HG03108 (cell line): Measurements from ENCODE around the gene DNM2.
"Not testable (repeated sequence)": the region's sequence is repeated elsewhere in the genome, so short reads cannot be mapped to it uniquely, and the experiment has no call there.

Experiments used
- ATAC-seq: cut with Tn5 transposase; IDR thresholded peaks from one replicate; pipeline ENCODE4 v1.9.1; 2021; ENCODE audit warnings: moderate library complexity; ENCODE audit not compliant: unreplicated experiment

DNM2 gene

GRCh38 chr19:10724573-10725071 is 6.7 kb downstream of the DNM2 start:
- ATAC-seq, result no peak

DNA sequence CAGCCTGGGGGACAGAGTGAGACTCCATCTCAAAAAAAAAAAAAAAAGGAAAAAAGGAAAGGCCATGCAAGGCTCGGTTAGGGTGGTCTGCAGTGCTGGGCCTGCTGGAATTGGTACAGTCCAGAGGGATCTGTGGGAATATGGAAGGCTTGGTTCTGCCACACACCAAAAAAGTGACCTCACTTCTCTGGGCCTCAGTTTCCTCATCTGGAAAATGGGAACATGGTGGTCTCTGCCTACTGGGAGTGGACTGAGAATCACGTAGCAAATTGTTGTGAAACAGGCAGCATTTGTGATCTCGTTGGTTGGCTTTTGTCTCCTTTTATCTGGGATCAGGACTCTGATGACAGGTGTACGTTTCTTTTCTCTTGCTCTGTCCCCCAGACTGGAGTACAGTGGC is 7.5 kb downstream of the DNM2 start:
- no peak for ATAC-seq

DNA sequence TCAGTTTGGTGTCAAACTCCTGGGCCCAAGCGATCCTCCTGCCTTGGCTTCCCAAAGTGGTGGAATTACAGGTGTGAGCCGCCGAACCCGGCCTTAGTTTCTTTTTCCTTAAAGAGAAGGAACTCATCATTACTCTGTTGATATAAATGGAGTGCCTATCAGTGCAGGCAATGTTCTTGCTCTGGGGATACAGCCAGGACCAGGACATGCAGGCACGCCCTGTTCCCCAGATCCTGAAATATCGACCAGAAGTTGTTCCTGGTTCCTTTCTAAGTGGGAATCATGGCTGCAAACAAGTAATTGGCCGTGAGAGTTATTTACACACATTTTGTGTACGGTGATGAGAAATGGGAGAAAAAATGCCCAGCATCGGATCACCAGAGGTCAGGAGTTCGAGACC is 8.4 kb downstream of the DNM2 start:
- ATAC-seq, result no peak

DNA sequence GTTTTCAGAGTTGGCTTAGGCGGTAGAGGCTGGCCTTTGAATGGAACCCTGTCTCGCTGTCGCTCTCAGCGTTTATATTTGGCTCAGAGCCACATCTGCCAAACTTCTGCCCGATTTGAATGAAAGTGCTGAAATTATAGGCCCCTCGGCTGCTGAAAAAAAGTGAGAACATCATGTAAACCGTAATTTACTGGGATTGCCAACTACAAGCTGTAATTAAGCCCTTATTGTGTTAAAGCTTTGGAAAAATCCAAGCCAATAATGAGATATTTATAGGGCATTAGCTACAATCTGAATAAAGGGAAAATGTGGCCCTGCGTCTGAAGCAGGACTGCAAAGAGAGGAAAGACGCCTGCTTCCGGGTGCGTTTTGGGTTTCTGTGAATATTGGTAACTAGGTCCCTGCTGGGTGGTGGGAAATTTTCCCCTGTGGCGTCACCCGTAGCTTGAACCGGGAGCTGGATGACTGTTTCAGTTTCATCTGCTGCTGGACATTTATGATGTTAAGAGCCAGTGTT is 9.9 kb downstream of the DNM2 start:
- ATAC-seq, result no peak

DNA sequence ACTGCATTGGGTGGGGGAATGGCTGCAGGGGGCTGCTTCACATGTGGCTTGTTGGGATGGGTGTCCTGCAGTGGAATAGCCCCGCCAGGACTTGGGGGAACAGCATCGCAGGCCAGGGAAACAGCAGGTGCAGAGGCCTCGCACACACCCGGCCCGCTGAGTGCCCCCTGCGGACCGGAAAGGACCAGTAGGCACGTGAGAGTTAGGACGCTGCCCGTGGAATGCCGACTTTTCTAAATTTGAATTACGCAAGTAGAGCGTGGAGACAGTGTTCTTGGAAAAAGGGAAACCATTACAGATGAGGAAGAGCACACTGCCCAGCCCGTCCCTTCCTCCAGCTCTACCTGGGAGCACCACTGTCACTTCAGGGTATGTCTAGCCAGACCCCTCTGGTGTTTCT is 11.5 kb downstream of the DNM2 start:
- ATAC-seq, result no peak

- ATAC-seq, result no peak
Measured at GRCh38 chr19:10730932-10731331, 13.1 kb downstream of the DNM2 start.

DNA sequence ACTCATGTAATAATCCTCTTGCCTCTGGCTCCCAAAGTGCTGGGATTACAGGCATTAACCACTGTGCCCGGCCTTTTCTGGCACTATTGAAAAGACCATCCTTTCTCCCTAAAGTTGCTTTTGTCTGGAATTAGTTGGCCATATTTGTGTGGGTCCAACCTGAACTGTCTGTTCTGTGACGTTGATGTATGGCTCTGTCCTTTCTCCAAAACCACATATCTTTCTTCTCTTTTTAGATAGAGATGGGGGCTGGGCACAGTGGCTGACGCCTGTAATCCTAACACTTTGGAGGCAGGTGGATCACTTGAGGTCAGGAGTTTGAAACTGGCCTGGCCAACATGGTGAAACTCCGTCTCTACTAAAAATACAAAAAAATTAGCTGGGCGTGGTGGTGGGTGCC is 17.9 kb downstream of the DNM2 start:
- ATAC-seq, result no peak

DNA sequence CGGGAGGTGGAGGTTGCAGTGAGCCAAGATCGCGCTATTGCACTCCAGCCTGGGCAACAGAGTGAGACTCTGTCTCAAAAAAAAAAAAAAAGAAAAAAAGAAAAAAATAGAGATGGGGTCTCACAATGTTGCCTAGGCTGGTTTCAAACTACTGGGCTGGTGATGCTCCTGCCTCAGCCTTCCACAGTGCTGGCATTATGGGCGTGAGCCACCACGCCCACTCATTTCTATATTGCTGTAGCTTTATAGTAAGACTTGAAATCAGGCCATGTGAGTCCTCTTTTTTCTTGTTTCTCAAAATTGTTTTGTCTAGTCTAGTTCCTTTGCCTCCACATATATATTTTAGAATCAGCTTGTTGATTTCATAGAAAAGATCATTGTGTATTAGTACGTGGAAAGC is 18.3 kb downstream of the DNM2 start:
- ATAC-seq, result no peak

DNA sequence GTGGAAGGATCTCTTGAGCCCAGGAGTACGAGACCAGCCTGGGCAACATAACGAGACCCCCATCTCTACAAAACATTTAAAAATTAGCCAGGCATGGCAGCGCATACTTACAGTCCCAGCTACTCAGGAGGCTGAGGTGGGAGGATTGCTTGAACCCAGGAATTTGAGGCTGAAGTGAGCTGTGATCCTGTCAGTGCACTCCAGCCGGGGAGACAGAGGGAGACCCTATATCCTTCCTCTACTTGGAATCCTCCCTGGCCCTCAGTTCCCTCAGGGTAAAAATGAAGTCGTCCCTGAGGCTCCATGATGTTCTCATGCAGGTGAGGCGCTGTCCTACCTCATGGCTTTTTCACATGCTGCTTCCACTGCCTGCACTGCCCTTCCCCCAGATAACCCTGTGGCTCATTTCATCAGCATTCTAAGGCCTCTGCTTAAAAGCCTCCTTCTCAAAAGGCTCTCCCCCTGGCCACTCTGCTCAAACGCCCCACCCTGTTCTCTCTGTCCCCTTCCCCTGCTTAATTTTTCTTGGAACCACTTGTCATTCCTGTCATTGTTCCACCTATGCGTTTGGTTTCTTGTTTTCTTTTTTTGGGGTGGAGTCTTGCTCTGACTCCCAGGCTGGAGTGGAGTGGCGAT is 19.2 kb downstream of the DNM2 start:
- no peak for ATAC-seq

GRCh38 chr19:10737722-10738121 is 19.8 kb downstream of the DNM2 start:
- ATAC-seq, result no peak

DNA sequence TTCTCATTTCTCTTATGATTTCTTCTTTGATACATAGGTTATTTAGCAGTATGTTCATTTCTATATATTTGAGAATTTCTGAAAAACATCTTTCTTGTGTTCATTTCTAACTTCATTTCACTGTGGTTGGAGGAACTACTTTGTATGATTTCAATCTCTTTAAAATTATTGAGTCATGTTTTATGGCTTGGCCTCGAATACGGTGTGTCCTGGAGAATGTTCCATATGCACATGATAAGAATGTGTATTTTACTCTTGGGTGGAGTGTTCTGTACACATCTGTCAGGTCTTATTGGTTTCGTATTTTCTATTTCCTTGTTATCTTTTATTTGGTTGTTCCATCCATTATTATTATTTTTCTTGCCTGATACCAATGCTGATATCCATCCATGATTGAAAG is 22.9 kb downstream of the DNM2 start:
- ATAC-seq, result no peak

GRCh38 chr19:10742476-10742875 is 24.6 kb downstream of the DNM2 start:
- ATAC-seq, result no peak

DNA sequence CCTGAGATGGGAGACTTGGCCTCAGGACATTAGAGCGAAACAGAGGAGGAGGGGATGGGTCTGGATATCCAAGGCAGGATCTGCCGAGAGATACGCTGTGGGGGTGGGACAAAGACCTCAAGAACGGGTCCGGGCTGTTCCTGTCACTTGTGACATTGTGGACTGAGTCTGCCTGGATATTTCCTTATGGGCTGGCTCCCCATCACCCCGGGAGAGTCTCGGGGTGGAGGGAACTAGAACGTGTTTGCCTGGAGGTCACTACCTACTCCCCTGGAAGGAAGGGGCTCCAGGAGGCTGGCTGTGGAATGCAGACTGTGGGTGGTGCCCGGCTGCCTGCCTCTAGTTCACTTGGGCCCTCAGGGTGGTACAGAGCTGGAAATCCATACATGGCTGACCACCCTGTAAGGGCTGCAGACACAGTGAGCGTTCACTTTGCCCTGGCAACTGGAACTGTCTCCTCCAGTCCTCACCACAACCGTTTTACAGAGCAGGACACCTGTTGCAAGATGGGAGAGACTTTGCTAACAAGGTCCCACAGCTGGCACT is 26.4 kb downstream of the DNM2 start:
- ATAC-seq, result no peak

DNA sequence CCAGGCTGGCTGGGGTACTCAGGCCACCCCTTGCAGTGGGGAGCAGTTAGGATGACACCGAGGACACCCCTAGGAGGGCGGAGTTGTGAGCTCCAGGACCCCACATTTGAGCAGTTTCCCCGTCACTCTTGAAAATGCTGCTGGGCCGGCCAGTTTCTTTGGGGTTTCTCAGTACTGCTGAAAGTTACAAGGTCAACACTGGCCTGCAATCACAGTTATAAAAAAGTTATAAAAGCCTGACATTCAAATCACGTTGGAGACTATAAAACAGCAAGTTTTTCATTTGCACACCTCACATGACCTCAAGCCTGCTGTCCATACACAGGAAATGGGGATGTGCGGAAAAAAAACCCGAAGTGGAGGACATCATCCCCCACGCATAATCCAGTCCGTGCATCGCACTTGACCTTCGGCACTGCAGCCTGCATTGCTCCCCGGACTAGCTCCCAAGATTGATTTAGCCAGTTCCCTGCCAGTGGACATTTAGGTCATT is 27.0 kb downstream of the DNM2 start:
- no peak for ATAC-seq

DNA sequence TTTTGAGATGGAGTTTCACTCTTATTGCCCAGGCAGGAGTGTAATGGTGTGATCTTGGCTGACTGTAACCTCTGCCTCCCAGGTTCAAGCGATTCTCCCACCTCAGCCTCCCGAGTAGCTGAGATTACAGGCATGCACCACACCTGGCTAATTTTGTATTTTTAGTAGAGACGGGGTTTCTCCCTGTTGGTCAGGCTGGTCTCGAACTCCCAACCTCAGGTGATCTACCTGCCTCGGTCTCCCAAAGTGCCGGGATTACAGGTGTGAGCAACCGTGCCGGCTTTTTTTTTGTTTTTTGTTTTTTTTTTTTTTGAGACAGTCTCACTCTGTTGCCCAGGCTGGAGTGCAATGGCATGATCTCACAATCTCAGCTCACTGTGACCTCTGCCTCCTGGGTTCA is 28.6 kb downstream of the DNM2 start:
- not testable (repeated sequence) for ATAC-seq

DNA sequence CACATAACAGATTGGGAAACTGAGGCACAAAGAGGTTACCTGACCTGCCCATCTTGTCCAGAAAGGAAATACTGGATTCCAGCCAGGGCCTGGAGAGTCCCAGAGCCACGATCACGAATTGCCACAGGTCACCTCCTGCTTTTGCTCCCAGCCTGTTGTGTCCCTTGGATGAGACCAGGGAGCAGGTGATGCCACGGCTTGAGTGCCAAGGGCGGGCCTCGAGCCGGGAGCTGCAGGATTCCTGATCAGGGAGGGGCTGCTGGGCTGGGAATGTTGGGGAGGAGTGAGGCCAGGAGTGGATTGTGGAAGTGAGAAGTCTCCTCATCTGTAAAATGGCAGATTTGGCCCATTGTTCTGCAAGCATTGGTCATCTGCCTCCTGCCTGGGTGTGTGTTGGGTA is 29.4 kb downstream of the DNM2 start:
- ATAC-seq, result no peak

DNA sequence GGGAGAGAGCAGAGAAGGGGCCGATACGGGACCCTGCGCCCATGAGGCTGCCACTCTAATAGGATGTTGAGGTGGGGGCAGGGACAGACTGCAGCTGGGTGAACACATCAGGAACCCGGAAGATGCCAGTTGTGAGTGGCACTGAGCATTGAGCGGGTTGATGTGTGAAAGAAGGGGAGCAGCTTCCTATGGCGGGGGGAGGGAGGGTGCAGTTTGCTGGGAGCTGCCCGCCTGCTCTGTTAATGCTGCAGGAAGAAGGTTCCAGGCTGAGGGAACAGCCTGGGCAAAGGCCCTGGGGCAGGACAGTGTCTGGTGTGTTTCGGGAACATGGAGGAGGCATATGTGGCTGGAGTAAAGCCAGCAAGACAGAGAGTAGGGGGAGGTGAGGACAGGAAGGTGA is 29.8 kb downstream of the DNM2 start:
- ATAC-seq, result no peak

DNA sequence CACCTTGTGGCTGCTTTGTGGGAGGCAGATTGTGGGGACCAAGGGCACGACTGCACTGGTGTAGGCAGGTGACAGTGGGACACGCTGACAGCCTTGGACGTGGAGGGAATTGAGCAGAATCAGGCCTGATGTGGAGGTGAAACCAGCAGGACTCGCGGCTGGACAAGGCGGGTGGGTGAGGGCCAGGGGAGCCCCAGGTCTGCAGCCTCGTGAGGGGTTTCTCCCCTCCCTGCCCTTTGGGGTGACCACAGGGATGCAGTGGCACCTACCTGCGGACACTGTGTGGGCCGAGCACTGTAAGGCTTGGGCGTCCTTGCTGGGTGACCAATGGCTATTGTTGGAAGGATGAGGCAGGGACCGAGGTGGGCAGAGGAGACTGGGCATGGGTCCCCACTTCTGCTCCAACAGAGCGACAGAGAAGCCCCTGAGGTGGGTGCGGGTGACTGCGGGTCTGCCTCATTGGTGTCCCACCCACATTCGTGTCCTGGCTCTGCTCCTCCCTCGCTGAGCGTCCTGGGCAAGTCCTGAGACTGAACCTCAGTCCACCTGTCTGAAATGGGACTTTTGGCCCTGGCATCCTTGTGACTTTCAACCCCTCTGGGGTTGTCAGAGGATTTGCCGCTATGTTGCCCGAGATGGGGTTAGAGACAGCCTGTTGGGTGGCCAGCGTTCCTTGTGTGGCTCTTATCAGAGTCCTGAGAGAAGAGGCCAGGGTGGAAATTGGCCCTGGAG is 30.5 kb downstream of the DNM2 start:
- ATAC-seq, result no peak

DNA sequence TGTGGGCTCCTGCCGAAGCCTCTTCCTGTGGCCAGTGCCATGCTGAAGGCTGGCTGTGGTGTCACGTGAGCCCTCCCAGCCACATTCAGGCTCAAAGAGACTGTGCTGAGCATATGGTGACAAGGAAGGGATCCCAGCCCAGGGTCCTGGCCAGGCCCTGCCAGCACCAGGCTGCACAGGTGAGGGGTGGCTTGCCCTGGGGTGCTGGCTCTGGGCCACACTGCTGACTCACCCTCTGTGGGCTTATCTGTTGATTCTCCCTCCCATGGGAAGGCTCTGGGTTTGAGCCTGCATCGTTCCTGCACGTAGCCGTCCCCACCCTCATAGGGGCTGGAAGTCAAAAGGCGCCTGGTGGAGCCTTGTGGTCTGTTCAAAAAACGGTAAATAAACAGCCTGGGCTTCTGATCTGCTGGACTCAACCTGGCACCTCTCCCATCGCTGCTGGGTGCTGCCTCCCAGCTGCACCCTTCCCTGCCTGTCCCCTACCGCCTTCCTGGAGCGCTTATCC is 31.1 kb downstream of the DNM2 start:
- no peak for ATAC-seq

GRCh38 chr19:10749435-10750384 is 31.8 kb downstream of the DNM2 start:
- no peak for ATAC-seq
